Liver (tissue), 3 donors: ENCODE results near the gene AMHR2.

Experiments used
- EGR1 ChIP-seq, 2 donors: IDR thresholded peaks; 2 replicates each; pipeline ENCODE4 v1.6.1; 2016 to 2018; ENCODE audit warnings: antibody characterized with exemption in 2 of 2, low read depth in 2 of 2
- FOXA1 ChIP-seq: IDR thresholded peaks from 2 replicates; pipeline ENCODE4 v1.6.1; 2016; ENCODE audit warnings: antibody characterized with exemption
- GABPA ChIP-seq, 2 donors: IDR thresholded peaks in 1 of 2; conservative IDR thresholded peaks in 1 of 2; 2 replicates each; pipeline ENCODE4 v1.6.1; 2016; ENCODE audit warnings: antibody characterized with exemption in 2 of 2, mild to moderate bottlenecking in 1 of 2, moderate library complexity in 1 of 2
- HNF4A ChIP-seq, 2 donors: conservative IDR thresholded peaks; 2 replicates each; pipeline ENCODE4 v1.6.1; 2016; ENCODE audit warnings: antibody characterized with exemption in 2 of 2, mild to moderate bottlenecking in 2 of 2
- JUND ChIP-seq, 2 donors: IDR thresholded peaks; 2 replicates each; pipeline ENCODE4 v1.6.1; 2016; ENCODE audit warnings: antibody characterized with exemption in 2 of 2
- RAD21 ChIP-seq, 2 donors: IDR thresholded peaks; 2 replicates each; pipeline ENCODE4 v1.6.1; 2016; ENCODE audit warnings: antibody characterized with exemption in 2 of 2, mild to moderate bottlenecking in 2 of 2
- RXRA ChIP-seq, 2 donors: IDR thresholded peaks; 2 replicates each; pipeline ENCODE4 v1.6.1; 2017 to 2018; ENCODE audit warnings: antibody characterized with exemption in 2 of 2, mild to moderate bottlenecking in 1 of 2
- SP1 ChIP-seq: IDR thresholded peaks from 2 replicates; pipeline ENCODE4 v1.6.1; 2018; ENCODE audit warnings: antibody characterized with exemption, mild to moderate bottlenecking
- TAF1 ChIP-seq: conservative IDR thresholded peaks from 2 replicates; pipeline ENCODE4 v1.6.1; 2016; ENCODE audit warnings: antibody characterized with exemption, mild to moderate bottlenecking
- TF ChIP-seq, protein P1 (sequence below): fragments of 150-350 bp; IDR thresholded peaks from 2 replicates; pipeline ENCODE4 v1.5.1; 2017; ENCODE audit warnings: improper control_type of control experiment, low read depth, low read length; ENCODE audit not compliant: missing input control
- TF ChIP-seq, protein P2 (sequence below): IDR thresholded peaks from 2 replicates; pipeline ENCODE4 v1.6.1; 2016; ENCODE audit warnings: antibody characterized with exemption
- donor health status: healthy.
- donor health status: healthy.

DNA sequence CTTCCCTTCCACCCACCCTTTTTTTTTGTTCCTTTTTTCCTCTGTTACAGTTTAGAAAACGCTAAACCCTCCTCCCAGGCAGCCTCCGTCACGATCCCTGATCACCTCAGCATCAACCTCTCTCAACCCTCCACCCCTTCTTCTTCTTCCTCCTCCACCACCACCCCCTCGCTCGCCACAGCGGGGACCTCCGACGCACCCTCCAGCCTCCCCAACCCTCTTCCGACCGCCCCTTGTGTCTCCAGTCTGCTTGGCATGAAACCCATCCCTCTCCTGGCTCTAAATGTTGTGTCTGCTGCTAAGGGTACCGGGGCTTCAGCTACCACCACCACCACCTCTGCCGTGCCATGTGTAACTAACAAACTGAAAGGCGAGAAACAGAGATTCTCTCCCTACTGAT, 51.2 kb downstream of the AMHR2 start:
- TF ChIP-seq, protein P1, sequence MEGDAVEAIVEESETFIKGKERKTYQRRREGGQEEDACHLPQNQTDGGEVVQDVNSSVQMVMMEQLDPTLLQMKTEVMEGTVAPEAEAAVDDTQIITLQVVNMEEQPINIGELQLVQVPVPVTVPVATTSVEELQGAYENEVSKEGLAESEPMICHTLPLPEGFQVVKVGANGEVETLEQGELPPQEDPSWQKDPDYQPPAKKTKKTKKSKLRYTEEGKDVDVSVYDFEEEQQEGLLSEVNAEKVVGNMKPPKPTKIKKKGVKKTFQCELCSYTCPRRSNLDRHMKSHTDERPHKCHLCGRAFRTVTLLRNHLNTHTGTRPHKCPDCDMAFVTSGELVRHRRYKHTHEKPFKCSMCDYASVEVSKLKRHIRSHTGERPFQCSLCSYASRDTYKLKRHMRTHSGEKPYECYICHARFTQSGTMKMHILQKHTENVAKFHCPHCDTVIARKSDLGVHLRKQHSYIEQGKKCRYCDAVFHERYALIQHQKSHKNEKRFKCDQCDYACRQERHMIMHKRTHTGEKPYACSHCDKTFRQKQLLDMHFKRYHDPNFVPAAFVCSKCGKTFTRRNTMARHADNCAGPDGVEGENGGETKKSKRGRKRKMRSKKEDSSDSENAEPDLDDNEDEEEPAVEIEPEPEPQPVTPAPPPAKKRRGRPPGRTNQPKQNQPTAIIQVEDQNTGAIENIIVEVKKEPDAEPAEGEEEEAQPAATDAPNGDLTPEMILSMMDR = no peak
- TF ChIP-seq TAF1 = no peak
- no peak for TF ChIP-seq GABPA (IDR thresholded peaks at IDR 0.05 in 1 of 2, conservative IDR thresholded peaks at IDR 0.05 in 1 of 2)
- no peak for TF ChIP-seq HNF4A (conservative IDR thresholded peaks at IDR 0.05)
- no peak for TF ChIP-seq EGR1 (IDR thresholded peaks at IDR 0.05; ENCODE audit: low read depth in 2 of 2)
- TF ChIP-seq SP1 = no peak
- no peak for TF ChIP-seq RXRA (IDR thresholded peaks at IDR 0.05)
- no peak for TF ChIP-seq RAD21 (IDR thresholded peaks at IDR 0.05)
- TF ChIP-seq, protein P2, sequence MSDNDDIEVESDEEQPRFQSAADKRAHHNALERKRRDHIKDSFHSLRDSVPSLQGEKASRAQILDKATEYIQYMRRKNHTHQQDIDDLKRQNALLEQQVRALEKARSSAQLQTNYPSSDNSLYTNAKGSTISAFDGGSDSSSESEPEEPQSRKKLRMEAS = no peak
- TF ChIP-seq JUND (IDR thresholded peaks at IDR 0.05) = no peak
- no peak for TF ChIP-seq FOXA1
